T-helper 2 cell (primary cell): ENCODE measurements around the gene CRBN.

Experiments used
- DNase-seq, 5 experiments: peaks; one replicate each; pipeline versions ENCODE4 v3.0.0 to v3.0.0-alpha.2; 2012 to 2022

The CRBN gene

GRCh38 chr3:3109407-3110298, 69.8 kb downstream of the CRBN start:
- peak in 1 of 5 experiments; percentile 59 for DNase-seq

GRCh38 chr3:3107858-3108257, 71.6 kb downstream of the CRBN start:
- DNase-seq: peak in 1 of 5 experiments; percentile 12

- no peak for DNase-seq
Measured at GRCh38 chr3:3107181-3107580, 72.3 kb downstream of the CRBN start.

- DNase-seq: no peak
Measured at GRCh38 chr3:3105815-3106214, 73.7 kb downstream of the CRBN start.

GRCh38 chr3:3105246-3105645, 74.2 kb downstream of the CRBN start:
- no peak for DNase-seq

GRCh38 chr3:3102751-3103150, 76.7 kb downstream of the CRBN start:
- no peak for DNase-seq

- no peak for DNase-seq
Measured at GRCh38 chr3:3101660-3102458, 77.6 kb downstream of the CRBN start.
